Embryonic facial prominence (tissue), 1 donor: ENCODE measurements around the gene NRROS.
A peak's percentile ranks its signal among the peaks of the same experiment; 100 is the strongest.
"Not testable (repeated sequence)": the region's sequence is repeated elsewhere in the genome, so short reads cannot be mapped to it uniquely, and the experiment has no call there.

Experiments used
- DNase-seq: peaks from one replicate; pipeline ENCODE4 v3.0.0-alpha.2; 2016; ENCODE audit errors: extremely low spot score

NRROS gene

DNA sequence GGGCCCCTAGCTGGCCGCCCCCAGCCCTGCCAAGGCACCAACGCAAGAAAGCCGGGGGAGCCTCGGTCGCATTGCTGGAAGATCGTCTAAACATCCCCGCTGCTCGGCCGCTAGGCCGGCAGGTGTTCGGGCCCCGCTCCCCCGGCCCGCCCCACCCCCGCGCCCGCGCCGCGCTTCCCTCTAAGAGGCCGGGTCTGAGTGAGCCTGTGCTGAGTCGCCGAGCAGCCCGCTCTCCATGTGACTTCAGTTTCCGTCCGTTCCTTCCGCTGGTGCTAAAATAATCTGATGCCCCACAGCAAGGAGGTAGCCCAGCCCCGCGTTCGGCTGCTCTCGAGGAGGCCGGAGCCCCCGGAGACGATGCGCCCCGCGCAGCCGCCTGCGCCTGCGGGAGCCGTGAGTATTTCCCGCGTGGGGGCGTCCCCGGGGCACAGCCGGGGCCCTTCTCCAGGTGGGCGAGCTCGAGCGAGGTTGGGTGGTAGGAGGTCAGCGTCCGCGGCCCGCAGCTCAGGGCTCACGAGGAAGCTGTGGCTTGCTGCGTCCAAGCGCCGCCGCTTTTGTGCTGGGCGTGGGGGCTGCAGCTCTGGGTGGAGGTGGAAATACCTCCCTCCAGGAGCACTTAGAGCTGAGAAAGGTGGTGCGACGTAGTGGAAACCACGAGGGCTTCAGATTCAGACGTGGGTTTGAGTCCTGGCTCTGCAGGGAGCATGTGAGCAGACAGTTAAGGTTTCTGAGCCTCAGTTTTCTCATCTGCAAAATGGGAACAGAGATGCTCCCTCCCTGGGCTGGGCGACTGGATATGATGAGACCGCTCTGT lies at the start of gene NRROS:
NRROS (plus strand) TSS at position 212 of the 814 bp plus-strand sequence. CDS start 14,846 bp downstream, outside the sequence.
- DNase-seq, result peak; percentile 27

DNA sequence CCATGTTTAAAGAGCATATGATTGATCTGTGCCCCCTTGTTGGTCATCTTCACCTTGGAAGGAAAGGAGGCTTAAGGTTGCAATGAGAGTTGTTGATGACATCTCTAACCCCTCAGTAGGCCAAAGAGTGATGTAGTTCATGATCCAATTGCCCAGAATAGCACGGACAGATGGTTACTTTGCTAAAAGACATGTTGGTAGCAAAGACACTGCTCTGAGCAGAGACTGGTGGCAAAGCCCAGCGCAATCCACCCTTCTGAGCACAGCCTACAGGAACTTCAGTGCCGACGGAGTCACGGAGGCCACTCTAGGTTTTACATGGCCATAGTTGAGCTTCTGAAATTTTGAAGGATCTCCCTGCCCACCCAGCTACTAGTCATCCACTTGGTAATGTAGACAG lies 49.2 kb upstream of the NRROS start:
- no peak for DNase-seq

DNA sequence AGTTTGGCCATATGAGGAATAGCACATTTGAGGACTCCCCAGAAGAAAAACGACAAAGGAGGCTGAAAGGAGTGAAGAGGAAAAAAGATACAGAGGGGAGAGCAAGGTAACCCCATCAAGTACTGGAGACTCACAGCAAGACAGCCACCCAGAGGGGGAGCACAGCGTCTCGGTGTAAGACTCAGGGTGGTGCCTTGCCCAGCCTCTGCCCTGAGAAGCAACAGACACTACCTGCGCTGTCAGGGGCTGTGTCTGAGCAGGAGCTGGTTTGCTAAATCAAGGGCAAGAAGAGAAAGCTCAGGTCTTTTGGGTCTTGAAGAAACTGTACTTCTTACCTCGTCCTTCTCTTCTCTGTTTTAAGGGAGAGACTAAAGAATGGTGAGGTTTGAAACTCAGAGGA lies 43.1 kb upstream of the NRROS start:
- DNase-seq, result no peak

DNA sequence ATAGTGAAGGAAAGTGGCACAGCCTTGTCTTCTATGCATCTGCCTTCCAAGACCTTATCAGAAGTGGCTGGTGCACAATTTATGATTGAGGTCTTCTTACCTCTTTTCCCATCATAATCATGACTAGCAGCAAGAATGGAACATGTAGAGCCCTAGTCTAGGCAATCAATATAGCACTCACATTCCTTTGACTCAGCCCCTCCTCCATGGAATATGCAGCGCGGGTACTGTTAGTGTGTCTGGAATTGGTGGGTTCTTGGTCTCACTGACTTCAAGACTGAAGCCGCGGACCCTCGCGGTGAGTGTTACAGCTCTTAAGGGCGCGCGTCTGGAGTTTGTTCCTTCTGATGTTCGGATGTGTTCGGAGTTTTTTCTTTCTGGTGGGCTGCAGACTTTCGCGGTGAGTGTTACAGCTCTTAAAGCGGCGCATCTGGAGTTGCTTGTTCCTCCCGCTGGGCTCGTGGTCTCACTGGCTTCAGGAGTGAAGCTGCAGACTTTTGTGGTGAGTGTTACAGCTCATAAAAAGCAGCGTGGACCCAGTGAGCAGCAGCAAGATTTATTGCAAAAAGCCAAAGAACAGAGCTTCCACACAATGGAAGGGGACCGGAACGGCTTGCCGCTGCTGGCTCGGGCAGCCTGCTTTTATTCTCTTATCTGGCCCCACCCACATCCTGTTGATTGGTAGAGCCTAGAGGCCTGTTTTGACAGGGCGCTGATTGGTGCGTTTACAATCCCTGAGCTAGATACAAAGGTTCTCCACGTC lies 41.3 kb upstream of the NRROS start:
- DNase-seq, result not testable (repeated sequence)

- no peak for DNase-seq
Measured at GRCh38 chr3:196599734-196600128, 39.8 kb upstream of the NRROS start.

DNA sequence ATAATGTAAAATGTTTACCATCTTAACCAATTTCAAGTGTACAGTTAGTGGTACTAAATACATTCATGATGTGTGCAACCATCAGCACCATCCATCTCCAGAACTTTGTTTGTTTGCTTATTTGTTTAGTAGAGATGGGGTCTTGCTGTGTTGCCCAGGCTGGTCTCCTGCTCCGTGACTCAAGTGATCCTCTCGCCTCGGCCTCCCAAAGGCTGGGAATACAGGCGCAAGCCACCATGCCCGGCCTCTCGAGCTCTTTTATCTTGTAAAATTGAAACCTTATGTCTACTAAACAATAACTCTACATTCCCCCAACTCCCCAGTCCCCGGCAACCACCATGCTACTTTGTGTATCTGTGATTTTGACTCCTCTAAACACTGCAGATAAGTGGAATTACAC lies 39.1 kb upstream of the NRROS start:
- no peak for DNase-seq

- DNase-seq, result no peak
Measured at GRCh38 chr3:196602673-196603072, 36.8 kb upstream of the NRROS start.

DNA sequence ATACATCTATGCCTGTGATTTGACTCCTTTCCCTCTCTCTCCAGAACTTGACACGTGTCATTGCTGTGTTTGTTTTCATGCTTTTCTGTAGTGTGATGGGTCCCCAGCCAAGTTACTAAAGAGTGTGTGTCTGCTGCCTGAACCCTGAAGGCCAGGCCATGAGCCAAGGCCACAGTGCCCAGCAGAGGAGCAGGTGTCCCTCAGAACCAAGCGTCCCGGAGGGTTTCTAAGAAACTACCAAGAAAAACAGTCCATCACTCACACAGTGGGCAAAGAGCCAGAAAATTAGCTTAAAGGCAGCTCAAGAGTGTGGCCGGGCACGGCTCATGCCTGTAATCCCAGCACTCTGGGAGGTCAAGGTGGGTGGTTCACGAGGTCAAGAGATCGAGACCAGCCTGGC lies 35.8 kb upstream of the NRROS start:
- no peak for DNase-seq

GRCh38 chr3:196604548-196604947 lies 34.9 kb upstream of the NRROS start:
- no peak for DNase-seq

- no peak for DNase-seq
Measured at GRCh38 chr3:196608693-196609092, 30.8 kb upstream of the NRROS start.

DNA sequence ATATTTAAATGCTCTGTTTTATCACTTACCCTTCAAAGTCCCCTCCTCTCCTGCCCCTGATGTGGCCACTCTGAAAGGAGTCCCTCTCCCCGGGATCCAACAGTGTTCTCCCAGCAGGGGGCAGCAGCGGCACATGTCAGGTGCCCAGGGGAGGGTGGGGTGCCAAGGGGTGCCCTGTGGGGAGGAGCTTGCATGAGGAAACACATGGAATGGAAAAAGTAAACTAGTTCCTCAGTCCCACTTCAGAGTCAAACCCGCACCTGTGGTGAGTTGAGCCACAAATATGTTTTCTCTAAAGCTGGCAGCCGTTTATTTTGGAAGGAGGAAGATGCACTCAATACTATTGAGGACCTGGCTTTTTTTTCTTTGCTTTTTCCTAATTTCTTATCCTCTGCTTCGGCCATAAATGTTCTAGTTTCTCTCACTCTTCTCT lies 30.1 kb upstream of the NRROS start:
- DNase-seq, result no peak

DNA sequence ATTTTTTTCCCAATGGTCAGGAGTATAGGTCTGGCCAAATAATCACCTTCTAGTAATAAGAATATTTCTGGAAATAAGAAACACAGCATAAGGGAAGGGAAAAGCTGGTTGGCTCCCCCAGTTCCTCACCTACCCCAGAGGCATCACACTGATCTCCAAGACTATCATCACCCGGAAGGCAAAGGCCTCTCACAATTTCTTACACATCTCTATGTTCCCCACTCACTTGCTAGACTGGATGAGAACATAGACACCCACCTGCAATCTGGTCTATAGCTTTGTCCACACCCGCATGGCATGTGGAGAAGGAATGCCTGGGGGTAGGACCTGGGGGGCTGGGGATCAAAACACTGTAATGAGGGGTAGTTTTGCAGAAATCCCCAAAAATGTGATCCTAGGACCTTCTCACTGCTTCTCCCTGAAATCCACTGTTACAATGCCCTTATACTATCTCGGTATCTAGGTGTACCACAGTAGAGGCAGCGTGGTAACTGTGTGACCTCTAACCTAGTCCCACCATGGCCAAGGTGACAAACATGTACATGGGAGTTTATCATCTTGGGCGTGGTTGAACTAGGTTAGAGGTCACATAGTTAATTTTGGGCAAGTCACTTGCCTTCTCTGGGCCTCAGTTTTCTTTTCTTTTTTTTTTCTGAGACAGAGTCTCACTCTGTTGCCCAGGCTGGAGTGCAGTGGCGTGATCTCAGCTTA lies 29.5 kb upstream of the NRROS start:
- DNase-seq, result no peak

DNA sequence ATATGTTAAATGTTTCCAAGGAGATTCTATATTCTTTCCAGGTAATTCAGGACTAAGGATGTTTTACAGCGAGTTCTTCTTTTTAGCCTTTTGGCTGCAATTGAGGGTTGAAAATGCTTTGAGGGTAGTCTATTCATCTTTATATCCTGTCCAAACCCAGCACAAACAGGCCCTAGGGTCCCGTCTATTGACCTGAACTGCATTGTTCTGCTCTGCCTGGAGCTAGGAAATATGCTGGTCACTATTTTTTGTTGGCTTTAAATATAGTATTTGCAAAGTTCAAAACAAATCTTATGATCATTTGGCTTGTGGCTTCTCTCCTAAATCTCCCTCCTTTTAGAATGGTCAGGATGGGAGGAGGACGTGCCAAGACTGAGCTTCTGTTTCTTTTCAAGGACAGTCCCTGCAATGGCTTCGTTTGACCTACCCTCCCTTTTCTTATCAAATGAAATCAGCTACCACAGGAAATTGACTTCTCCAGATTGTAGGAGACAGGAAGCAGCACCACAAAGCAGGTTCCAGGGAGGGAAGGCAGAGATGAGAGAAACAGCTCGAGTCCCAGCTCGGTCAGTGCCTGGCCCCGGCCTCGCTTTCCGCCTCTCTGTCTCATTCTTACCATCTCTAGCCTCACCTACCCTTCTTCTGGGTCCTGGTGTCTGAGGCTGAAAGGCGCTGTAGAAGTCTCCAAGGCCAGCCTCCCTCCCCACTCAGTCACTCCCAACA lies 27.6 kb upstream of the NRROS start:
- DNase-seq, result no peak

GRCh38 chr3:196615234-196615633 lies 24.3 kb upstream of the NRROS start:
- not testable (repeated sequence) for DNase-seq

GRCh38 chr3:196617256-196617655 lies 22.2 kb upstream of the NRROS start:
- DNase-seq, result no peak

DNA sequence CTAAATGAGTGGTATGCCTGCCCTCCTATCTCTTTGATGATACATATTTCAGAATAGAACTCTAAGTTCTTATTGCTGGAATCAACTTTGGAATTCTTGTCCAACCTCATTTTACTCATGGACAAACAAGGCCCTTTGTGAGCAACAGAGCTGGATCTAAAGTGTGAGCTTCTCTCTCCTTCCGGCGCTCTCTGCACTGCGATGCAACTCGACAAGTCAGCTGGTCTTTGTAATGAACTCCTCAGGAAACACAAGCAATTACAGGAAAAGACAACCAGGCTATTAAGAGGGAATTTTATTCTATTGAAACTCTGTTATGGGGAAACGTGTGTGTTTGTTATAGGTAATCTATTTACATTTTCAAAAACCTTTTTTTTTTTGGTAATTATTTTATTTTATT lies 20.3 kb upstream of the NRROS start:
- no peak for DNase-seq

- DNase-seq, result not testable (repeated sequence)
Measured at GRCh38 chr3:196619627-196620026, 19.9 kb upstream of the NRROS start.

GRCh38 chr3:196620161-196620604 lies 19.3 kb upstream of the NRROS start:
- DNase-seq, result no peak

DNA sequence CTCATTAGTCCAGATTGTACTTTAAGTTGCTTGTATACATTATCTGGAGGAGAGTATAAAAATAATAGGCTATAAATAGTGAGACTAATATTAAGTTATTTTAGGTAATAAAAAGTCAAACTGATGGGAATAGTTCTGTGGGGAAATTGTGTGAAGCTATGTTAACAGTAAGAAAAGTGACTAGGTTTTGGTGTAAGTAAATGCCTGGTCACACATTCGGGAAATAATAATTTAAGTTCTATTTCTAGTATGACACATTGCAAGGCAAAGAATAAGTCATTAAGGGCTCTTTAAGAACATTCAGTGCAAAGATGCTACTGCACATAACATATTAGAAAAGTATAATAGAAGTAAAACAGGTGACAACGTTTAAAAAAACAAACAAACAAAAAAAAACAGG lies 18.8 kb upstream of the NRROS start:
- no peak for DNase-seq

DNA sequence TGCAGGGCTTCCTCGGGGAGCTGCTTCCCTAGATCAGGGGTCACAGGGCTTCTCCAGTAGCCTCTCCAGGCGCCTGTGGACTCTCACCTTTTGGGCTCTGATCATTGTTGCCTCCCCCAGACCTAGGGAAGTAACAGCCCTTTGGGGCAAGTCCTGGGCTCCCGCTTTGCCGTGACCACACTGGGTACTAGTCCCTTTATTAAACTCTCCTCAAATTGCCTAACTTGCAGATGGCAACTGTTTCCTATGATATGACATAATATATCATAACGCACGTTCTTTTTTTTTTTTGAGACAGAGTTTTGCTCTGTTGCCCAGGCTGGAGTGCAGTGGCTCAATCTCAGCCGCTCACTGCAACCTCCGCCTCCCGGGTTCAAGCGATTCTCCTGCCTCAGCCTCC lies 17.9 kb upstream of the NRROS start:
- no peak for DNase-seq

- DNase-seq, result no peak
Measured at GRCh38 chr3:196624067-196624790, 15.3 kb upstream of the NRROS start.
